Endothelial cell of umbilical vein (primary cell): Measurements from ENCODE around the gene MYO9A.

Experiments used
- CTCF ChIP-seq, 2 donors: IDR thresholded peaks; 1 replicate in 1 of 2; 2 replicates in 1 of 2; pipeline ENCODE4 v1.5.1; 2011; ENCODE audit warnings: low read length in 2 of 2, mild to moderate bottlenecking in 2 of 2, moderate library complexity in 2 of 2, control low read depth in 1 of 2, inconsistent platforms in 1 of 2, low read depth in 1 of 2; ENCODE audit not compliant: insufficient read depth in 1 of 2; ENCODE audit errors: extremely low read depth in 1 of 2
- GATA2 ChIP-seq: IDR thresholded peaks from 2 replicates; pipeline ENCODE4 v1.7.0; 2011; ENCODE audit warnings: low read depth, mild to moderate bottlenecking, moderate library complexity, mixed read lengths, low read length; ENCODE audit not compliant: insufficient read length, insufficient read depth
- MYC ChIP-seq: IDR thresholded peaks from one replicate; pipeline ENCODE4 v1.6.1; 2011; ENCODE audit warnings: mild to moderate bottlenecking, low read depth, low read length

GRCh38 chr15:72096796-72097195 lies 21.2 kb downstream of the MYO9A start:
- TF ChIP-seq CTCF (IDR thresholded peaks at IDR 0.05; ENCODE audit: extremely low read depth in 1 of 2, insufficient read depth in 1 of 2, low read depth in 1 of 2, low read length in 2 of 2) (no peak), GATA2 (no peak), MYC (no peak)
